ENCODE data around the gene STK17B.
A peak's percentile ranks its signal among the peaks of the same experiment; 100 is the strongest.

The STK17B gene

GRCh38 chr2:196183528-196184231 is 12.3 kb upstream of the STK17B start:
- DNase-seq = no peak

DNA sequence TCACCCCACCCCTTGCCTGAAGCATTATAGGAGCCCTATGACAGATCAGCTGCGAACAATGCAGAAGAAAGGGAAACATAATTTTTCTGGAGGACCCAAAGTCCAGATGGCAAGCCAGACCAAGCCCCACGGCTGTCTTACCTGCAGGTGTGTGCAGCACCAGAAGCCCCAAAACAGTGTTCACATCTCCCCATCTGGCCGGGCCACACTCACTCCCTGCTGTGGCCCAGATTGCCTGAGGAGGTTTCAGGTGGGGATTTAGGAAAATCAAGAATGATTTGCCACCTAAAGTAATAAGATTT is 11.7 kb upstream of the STK17B start:
- DNase-seq = peak; percentile 44 to 86

- no peak for DNase-seq
These were observed 11.2 kb upstream of the STK17B start for GRCh38 chr2:196182439-196183171.

GRCh38 chr2:196181484-196181883 is 10.1 kb upstream of the STK17B start:
- DNase-seq = peak; percentile 59 to 81

- no peak for DNase-seq
These were observed 5.7 kb upstream of the STK17B start for GRCh38 chr2:196177124-196177523.

- DNase-seq = no peak
These were observed 4.9 kb upstream of the STK17B start for GRCh38 chr2:196176142-196176738.

DNA sequence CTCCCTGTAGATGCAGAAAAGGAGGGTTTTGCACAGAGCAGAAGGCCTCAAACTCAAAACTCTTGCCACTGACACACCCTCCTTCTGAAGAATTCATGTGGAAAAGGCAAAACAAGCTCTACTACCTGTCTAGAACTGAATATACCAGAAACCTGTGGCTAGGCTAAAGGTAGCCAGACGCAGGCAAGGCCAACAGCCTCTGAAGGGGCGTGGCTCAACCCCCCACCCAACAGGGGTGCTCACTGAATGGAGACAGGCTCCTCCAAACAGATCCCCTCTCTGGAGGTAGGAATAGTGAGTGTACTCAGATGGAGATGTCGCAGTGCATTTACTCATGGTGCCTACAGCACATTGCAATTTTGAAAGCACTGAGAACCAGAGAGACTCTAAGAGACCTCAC is 3.0 kb upstream of the STK17B start:
- no peak for DNase-seq

DNA sequence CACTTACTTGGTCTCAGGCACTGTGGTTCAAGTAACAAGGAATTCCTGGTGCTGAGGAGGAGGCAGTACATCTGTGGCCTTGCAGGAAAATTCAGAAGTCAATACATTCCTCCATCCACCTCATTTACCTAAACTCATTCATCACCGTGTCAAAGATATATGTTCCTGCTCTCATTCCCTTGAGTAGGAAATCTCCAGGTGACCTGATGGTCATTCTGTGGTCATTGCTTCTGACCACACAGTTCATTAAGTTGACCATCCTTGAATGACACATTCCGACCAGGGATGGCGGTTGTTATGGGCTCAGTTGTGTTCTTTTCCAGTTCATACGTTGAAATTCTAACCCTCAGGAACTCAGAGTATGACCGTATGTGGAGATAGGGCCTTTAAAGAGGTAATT is 2.1 kb upstream of the STK17B start:
- DNase-seq = no peak

- DNase-seq = no peak
These were observed 1.6 kb upstream of the STK17B start for GRCh38 chr2:196172951-196173350.

GRCh38 chr2:196171946-196172345 is 568 bp upstream of the STK17B start:
- peak in 1 of 2 experiments; percentile 28 for DNase-seq

- DNase-seq = peak in 1 of 2 experiments; percentile 29
These were observed 651 bp downstream of the STK17B start for GRCh38 chr2:196170606-196171247.

GRCh38 chr2:196170213-196170605 is 1.2 kb downstream of the STK17B start:
- peak; percentile 27 to 28 for DNase-seq

- no peak for DNase-seq
These were observed 1.9 kb downstream of the STK17B start for GRCh38 chr2:196169516-196169915.

GRCh38 chr2:196168181-196168580 is 3.2 kb downstream of the STK17B start:
- DNase-seq = no peak

GRCh38 chr2:196167666-196168065 is 3.7 kb downstream of the STK17B start:
- DNase-seq = no peak

DNA sequence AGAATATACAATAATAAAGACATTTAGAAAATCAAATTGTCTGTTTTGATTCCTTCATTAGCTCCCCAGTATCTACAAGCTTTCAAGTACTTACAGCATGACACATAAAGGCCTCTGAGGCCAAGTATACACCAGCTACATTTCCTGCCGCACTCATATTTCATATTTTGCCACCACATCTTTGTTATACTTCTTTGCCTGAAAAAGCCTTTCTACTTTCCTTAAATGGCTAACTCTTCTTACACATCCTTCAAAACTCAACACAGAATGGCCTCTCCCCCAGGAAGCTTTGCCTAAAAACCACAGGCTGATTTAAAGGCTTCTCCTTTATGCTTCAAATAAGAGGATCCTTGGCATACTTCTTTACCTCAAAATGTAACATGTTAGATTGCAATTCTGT is 4.5 kb downstream of the STK17B start:
- no peak for DNase-seq

DNA sequence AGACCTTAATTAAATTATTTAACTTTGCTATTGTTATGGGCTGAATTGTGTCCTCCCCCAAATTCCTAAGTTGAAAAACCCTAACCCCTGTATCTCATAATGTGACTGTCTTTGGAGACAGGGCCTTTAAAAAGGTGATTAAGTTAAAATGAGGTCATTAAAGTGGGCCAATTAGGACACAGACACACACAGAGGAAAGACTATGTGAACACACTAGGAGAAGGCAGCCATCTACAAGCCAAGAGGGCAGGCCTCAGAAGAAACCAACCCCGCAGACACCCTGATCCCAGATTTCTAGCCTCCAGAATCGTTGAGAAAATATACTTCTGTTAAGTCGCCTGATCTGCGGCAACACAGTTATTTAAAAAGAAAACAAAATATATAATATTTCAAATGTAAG is 6.4 kb downstream of the STK17B start:
- no peak for DNase-seq

GRCh38 chr2:196163285-196163684 is 8.1 kb downstream of the STK17B start:
- no peak for DNase-seq

- no peak for DNase-seq
These were observed 8.7 kb downstream of the STK17B start for GRCh38 chr2:196162586-196163175.

- no peak for DNase-seq
These were observed 10.4 kb downstream of the STK17B start for GRCh38 chr2:196160946-196161345.

DNA sequence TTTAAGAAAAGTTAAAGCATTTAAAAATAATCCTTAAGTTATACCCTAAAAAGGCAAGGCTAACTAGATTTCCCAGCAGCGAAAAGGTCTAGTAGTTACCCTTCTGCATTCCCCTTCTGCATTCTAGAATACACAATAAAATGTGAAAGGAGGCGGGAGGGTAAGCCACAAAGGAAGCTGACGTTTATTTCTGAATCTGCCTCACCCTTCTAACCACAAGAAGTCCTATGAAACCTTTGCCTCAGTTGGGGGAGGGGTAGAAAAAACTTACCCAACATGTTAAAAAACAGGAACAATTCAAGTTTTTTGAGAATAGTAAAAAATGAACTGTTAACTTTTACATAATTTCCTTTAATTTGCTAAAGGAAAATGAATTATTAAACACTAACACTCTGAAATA is 11.3 kb downstream of the STK17B start:
- DNase-seq = no peak

- no peak for DNase-seq
These were observed 12.0 kb downstream of the STK17B start for GRCh38 chr2:196159221-196159892.

DNA sequence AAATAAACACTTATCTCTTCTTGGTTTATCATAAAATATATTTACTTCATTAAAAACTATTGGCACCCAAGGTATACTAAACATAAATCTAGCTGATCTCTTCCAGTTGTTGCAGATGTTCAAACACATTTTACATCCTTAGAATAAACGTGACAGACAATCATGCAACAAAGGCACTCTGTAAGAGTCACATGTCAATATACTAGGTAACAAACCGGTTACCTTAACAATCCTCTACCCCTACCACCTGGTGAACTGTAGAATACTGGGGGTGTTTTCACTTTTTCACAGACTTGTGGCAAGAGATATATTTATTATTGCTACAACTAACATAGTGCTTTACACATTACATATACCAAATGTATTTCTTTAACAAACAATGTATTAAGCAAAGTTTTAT is 15.8 kb downstream of the STK17B start:
- DNase-seq = no peak
